PC-3 (cell line): ENCODE measurements around the gene CAPN10.

Experiments used
- CTCF ChIP-seq: fragments of 300-600 bp; sonication (generic); conservative IDR thresholded peaks from 2 replicates; pipeline ENCODE4 v1.5.1; 2017; ENCODE audit warnings: antibody characterized with exemption, low read depth, mild to moderate bottlenecking, low read length
- EZH2 ChIP-seq: fragments of 300-600 bp; sonication (generic); IDR thresholded peaks from one replicate; pipeline ENCODE4 v1.6.1; 2017; ENCODE audit warnings: antibody characterized with exemption, mild to moderate bottlenecking, low read length; ENCODE audit not compliant: unreplicated experiment
- EZH2phosphoT487 ChIP-seq: fragments of 300-600 bp; sonication (generic); IDR thresholded peaks from 2 replicates; pipeline ENCODE4 v1.6.1; 2018; ENCODE audit warnings: mild to moderate bottlenecking, antibody characterized with exemption, low read length, borderline replicate concordance

- TF ChIP-seq CTCF: no peak
- no peak for TF ChIP-seq EZH2phosphoT487
- TF ChIP-seq EZH2: no peak
These were observed 4.7 kb downstream of the CAPN10 start for GRCh38 chr2:240591226-240591625.
